BJ (cell line): ENCODE results near the gene ASGR2. TPM values are rescaled to one million over a fixed set of nuclear protein-coding genes. Genes with fewer than 3 reads are reported as not detected.
"Not testable (repeated sequence)": the region's sequence is repeated elsewhere in the genome, so short reads cannot be mapped to it uniquely, and the experiment has no call there.

Experiments
- CTCF ChIA-PET: fragments of 350-600 bp; formaldehyde crosslinking; extraction: SDS; loops from one replicate; lab custom pipeline; 2021; ENCODE audit warnings: antibody characterized with exemption, inconsistent platforms; lab: Yijun Ruan, JAX
- POLR2A ChIA-PET: fragments of 300-600 bp; sonication (Branson Sonifier 250); formaldehyde crosslinking; extraction: SDS; loops from one replicate; lab custom pipeline; 2021; ENCODE audit warnings: antibody characterized with exemption; lab: Charles Lee
- DNase-seq: peaks from one replicate; pipeline ENCODE4 v3.0.0-alpha.2; 2011; ENCODE audit warnings: low read depth
- H3K27me3 ChIP-seq: 2 replicates; pipeline ENCODE4 v1.6.0; 2011; ENCODE audit warnings: low read length; ENCODE audit not compliant: control insufficient read depth, insufficient read depth
- H3K36me3 ChIP-seq: 2 replicates; pipeline ENCODE4 v1.5.1; 2011; ENCODE audit warnings: low read length; ENCODE audit not compliant: control insufficient read depth, insufficient read depth
- H3K4me3 ChIP-seq: 2 replicates; pipeline ENCODE4 v1.5.1; 2011; ENCODE audit warnings: low read depth, mild to moderate bottlenecking, control low read depth, low read length
- polyA plus RNA-seq: library from polyadenylated mRNA; depleted of rRNA; stranded (reverse); fragments of >200 nt; gene quantifications from 2 replicates; pipeline ENCODE4 v1.2.3, GENCODE V29; 2011
- TF ChIP-seq, protein P1 (sequence below): IDR thresholded peaks from 2 replicates; pipeline ENCODE4 v1.5.1; 2011; ENCODE audit warnings: low read depth, mild to moderate bottlenecking, control low read depth, inconsistent platforms, low read length, moderate library complexity; ENCODE audit not compliant: insufficient read depth

Gene ASGR2
- polyA plus RNA-seq, 1 experiment: not detected

DNA sequence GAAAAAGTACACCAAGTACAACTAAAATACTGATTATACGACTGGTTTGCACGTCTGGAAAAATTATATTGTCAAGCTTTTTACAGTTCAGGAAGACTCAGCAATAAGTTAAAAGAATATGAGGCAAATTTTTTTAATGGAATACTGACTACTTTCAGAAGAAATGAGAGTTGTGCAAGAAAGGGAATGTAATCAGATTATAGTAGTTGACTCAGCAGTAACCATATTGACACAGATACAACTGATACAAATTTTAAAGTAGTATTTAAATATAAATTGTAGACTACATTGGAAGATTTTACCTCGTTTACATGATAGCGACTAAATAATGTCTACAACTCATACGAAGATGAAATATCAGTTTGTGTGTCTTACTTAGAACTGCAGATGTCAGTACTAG, 16.7 kb downstream of the ASGR2 start:
- CTCF ChIA-PET: interaction anchor here (1.0 to 1.2 kb wide), 2 partner anchors 31 to 35 kb away, joined by 3 to 5 read pairs; no protein-coding TSS in a partner anchor
- TF ChIP-seq, protein P1, sequence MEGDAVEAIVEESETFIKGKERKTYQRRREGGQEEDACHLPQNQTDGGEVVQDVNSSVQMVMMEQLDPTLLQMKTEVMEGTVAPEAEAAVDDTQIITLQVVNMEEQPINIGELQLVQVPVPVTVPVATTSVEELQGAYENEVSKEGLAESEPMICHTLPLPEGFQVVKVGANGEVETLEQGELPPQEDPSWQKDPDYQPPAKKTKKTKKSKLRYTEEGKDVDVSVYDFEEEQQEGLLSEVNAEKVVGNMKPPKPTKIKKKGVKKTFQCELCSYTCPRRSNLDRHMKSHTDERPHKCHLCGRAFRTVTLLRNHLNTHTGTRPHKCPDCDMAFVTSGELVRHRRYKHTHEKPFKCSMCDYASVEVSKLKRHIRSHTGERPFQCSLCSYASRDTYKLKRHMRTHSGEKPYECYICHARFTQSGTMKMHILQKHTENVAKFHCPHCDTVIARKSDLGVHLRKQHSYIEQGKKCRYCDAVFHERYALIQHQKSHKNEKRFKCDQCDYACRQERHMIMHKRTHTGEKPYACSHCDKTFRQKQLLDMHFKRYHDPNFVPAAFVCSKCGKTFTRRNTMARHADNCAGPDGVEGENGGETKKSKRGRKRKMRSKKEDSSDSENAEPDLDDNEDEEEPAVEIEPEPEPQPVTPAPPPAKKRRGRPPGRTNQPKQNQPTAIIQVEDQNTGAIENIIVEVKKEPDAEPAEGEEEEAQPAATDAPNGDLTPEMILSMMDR: no peak
- H3K4me3 ChIP-seq: no peak overlapping the region
- H3K27me3 ChIP-seq: peaks cover 5% of the 10 kb centered on the region
- DNase-seq: no peak
- no peaks in the 10 kb centered on the region for H3K36me3 ChIP-seq
- POLR2A ChIA-PET: interaction anchor here (0.6 kb wide), 1 partner anchor 517 kb away, joined by 8 read pairs; no protein-coding TSS in a partner anchor

DNA sequence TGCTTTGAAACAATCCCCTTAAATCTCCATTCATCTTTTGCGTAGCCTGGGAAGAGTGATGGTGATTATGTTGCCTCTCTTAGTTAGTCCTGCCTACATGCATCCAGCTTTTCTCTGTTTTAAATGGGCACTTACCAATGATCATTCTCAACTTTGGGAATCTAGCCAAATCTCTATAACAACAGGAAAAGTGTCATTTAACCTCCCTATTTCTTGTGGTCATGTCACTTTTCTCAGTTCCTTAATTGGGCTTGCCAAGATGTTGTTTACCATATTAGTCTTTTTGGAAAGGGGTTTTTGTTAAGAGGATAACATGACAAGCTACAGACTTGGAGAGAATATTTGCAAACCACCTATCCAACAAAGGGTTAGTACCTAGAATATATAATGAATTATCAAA, 19.0 kb downstream of the ASGR2 start:
- Histone ChIP-seq H3K36me3 (no peaks in the 10 kb centered on the region), H3K4me3 (no peak overlapping the region), H3K27me3 (peaks cover 5% of the 10 kb centered on the region)
- DNase-seq: no peak
- TF ChIP-seq, protein P1: no peak
- CTCF ChIA-PET: no interaction called here
- POLR2A ChIA-PET: no interaction called here

DNA sequence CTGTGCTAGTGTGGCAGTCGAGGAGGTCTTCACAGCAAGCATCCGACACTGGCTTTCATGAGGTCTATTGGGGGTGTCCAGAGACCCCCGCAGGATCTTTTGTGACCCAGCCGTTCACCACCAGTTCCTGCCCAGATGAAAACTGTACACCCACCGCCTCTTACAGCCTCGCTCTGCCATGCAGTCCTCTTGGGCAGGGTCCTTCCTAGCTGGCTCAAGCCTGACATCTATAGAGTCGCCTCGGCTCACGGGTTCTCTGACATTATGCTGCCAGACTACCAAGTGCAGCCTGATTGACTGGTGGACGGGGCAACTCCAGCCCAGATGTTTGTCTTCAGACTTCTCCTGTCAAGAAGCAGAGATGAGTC, 20.0 kb downstream of the ASGR2 start:
- TF ChIP-seq, protein P1: no peak
- ChIA-PET POLR2A (no interaction called here), CTCF (no interaction called here)
- DNase-seq: no peak
- no peaks in the 10 kb centered on the region for H3K36me3 ChIP-seq
- no peak overlapping the region for H3K4me3 ChIP-seq
- peaks cover 5% of the 10 kb centered on the region for H3K27me3 ChIP-seq

DNA sequence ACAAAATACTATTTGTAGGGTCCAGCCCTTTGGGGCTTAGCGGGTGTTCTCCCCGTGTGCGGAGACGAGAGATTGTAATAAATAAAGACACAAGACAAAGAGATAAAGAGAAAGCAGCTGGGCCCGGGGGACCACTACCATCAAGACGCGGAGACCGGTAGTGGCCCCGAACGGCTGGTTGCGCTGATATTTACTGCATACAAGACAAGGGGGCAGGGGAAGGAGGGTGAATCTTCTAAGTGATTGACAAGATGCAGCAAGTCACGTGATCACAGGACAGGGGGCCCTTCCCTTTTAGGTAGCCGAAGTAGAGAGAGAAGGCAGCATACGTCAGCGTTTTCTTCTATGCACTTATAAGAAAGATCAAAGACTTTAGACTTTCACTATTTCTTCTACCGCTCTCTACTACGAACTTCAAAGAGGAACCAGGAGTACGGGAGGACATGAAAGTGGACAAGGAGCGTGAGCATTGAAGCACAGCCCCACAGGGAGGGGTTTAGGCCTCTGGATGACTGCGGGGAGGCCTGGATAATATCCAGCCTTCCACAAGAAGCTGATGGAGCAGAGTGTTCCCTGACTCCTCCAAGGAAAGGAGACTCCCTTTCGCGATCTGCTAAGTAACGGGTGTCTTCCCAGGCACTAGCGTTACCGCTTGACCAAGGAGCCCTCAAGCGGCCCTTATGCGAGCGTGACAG, 23.2 kb downstream of the ASGR2 start:
- POLR2A ChIA-PET, H3K4me3 ChIP-seq, H3K36me3 ChIP-seq, H3K27me3 ChIP-seq, DNase-seq, CTCF ChIA-PET: not testable (repeated sequence)

DNA sequence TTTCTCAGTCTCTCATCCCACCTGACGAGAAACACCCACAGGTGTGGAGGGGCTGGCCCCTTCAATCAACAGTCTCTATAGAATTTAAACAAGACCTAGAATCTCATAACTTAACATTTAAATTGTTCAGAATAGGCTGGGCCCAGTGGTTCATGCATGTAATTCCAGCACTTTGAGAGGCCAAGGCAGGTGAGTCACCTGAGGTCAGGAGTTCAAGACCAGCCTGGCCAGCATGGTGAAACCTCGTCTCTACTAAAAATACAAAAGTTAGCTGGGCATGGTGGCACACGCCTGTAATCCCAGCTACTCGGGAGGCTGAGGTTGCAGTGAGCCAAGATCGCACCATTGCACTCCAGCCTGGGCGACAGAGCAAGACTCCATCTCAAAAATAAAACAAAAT, 25.1 kb downstream of the ASGR2 start:
- H3K36me3 ChIP-seq, H3K27me3 ChIP-seq, H3K4me3 ChIP-seq, CTCF ChIA-PET, POLR2A ChIA-PET, DNase-seq: not testable (repeated sequence)

DNA sequence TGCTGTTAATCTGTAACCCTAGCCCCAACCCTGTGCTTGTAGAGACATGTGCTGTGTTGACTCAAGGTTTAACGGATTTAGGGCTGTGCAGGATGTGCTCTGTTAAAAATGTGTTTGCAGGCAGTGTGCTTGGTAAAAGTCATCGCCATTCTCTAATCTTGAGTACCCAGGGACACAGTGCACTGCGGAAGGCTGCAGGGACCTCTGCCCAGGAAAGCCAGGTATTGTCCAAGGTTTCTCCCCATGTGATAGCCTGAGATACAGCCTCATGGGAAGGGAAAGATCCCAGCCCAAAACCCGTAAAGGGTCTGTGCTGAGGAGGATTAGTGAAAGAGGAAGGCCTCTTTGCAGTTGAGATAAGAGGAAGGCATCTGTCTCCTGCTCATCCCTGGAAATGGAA, 26.2 kb downstream of the ASGR2 start:
- H3K27me3 ChIP-seq, CTCF ChIA-PET, DNase-seq, H3K36me3 ChIP-seq, H3K4me3 ChIP-seq, POLR2A ChIA-PET: not testable (repeated sequence)

DNA sequence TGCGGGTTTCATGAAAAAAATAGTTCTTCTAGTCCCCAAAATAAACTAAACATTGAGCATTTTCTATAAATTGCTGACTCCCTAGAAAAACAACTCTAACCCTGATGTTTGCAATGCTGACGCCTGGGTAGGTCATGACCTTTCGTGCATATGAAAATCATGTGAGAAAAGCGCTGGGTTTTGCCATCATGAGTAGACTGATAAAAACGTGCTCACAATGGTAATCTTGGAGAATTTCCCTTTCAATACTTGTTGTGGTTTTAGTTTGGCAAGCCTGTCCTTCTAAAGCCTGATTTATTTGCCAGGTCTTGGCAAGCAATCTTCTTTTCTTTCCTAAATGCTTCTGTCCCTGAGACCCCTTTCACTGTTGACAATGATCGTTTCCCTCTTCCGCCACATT, 30.5 kb downstream of the ASGR2 start:
- no peaks in the 10 kb centered on the region for H3K36me3 ChIP-seq
- DNase-seq: no peak
- ChIA-PET CTCF (interaction anchor here (1.4 kb wide), 1 partner anchor 19 kb away, joined by 4 read pairs; no protein-coding TSS in a partner anchor), POLR2A (no interaction called here)
- TF ChIP-seq, protein P1: no peak
- H3K27me3 ChIP-seq: peaks cover 3% of the 10 kb centered on the region
- no peak overlapping the region for H3K4me3 ChIP-seq
